Coronary artery (tissue), 2 donors: ENCODE data around the gene RSPH3.
A peak's percentile ranks its signal among the peaks of the same experiment; 100 is the strongest.
"Not testable (repeated sequence)": the region's sequence is repeated elsewhere in the genome, so short reads cannot be mapped to it uniquely, and the experiment has no call there.

Experiments used
- DNase-seq: peaks from one replicate; pipeline ENCODE4 v3.0.0-alpha.2; 2017; ENCODE audit warnings: low spot score
- H3K27ac ChIP-seq, 2 donors: fragments of 200-600 bp; sonication (generic); one replicate each; pipeline ENCODE4 v1.5.1; 2016 to 2019
- H3K4me3 ChIP-seq: fragments of 200-600 bp; sonication (generic); 2 replicates; pipeline ENCODE4 v1.5.1; 2016; ENCODE audit warnings: mild to moderate bottlenecking, moderate library complexity
- TF ChIP-seq, protein P1 (sequence below): fragments of 200-600 bp; sonication (generic); IDR thresholded peaks from one replicate; pipeline ENCODE4 v1.5.1; 2019; ENCODE audit warnings: antibody characterized with exemption

RSPH3 gene

DNA sequence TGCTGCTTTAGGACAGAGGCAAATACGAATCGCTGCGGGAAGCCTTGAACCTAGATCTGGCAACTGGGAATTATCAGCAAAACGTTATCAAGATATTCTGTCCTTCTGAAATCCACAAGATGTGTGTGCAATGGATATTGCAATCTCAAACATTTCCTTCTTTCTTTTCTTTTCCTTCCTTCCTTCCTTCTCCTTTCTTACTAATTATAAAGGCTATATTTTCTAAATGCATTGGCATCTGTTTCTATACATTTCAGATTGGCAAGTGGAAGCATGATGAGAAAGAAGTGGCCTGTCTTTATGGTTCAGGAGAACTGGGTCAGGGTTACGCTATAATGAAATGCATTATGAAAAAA is 42.8 kb upstream of the RSPH3 start:
- no peak for DNase-seq
- peak overlapping the region; percentile 44 for H3K4me3 ChIP-seq
- peak overlapping the region in 1 of 2 donors; percentile 58 for H3K27ac ChIP-seq

GRCh38 chr6:159042003-159042825 is 42.2 kb upstream of the RSPH3 start:
- H3K27ac ChIP-seq: peak overlapping the region in 1 of 2 donors; percentile 58
- no peak for DNase-seq
- TF ChIP-seq, protein P1, sequence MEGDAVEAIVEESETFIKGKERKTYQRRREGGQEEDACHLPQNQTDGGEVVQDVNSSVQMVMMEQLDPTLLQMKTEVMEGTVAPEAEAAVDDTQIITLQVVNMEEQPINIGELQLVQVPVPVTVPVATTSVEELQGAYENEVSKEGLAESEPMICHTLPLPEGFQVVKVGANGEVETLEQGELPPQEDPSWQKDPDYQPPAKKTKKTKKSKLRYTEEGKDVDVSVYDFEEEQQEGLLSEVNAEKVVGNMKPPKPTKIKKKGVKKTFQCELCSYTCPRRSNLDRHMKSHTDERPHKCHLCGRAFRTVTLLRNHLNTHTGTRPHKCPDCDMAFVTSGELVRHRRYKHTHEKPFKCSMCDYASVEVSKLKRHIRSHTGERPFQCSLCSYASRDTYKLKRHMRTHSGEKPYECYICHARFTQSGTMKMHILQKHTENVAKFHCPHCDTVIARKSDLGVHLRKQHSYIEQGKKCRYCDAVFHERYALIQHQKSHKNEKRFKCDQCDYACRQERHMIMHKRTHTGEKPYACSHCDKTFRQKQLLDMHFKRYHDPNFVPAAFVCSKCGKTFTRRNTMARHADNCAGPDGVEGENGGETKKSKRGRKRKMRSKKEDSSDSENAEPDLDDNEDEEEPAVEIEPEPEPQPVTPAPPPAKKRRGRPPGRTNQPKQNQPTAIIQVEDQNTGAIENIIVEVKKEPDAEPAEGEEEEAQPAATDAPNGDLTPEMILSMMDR: peak; percentile 80
- H3K4me3 ChIP-seq: peak overlapping the region; percentile 44

More for the DNA sequence above, 42.8 kb upstream of the RSPH3 start:
- TF ChIP-seq, protein P1: no peak

DNA sequence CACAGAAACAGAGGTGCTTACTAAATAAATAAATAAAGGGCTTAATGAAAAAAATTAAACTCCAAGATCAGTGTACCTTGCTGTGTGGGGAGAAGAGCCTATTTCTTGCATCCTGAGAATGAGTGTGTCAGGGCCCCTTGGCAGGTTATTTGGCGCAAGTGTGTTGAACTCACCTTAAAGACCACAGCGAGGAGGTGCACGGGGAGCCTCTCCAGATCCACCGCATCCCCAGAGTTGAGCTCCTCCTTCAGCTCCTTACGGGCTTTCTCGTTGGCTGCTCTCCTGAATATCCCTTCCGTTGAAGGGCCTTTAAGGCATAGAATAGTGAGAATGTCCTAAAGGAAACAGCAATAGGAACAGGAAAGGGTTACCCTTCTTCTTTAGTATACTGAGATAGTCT is 41.2 kb upstream of the RSPH3 start:
- Histone ChIP-seq H3K4me3 (no peak overlapping the region), H3K27ac (peak overlapping the region in 1 of 2 donors; percentile 58)
- no peak for DNase-seq
- TF ChIP-seq, protein P1: no peak

- Histone ChIP-seq H3K4me3 (no peak overlapping the region), H3K27ac (peak overlapping the region in 1 of 2 donors; percentile 22)
- TF ChIP-seq, protein P1: no peak
- DNase-seq: no peak
Measured at GRCh38 chr6:159039885-159040258, 39.9 kb upstream of the RSPH3 start.

GRCh38 chr6:159038914-159039884 is 39.2 kb upstream of the RSPH3 start:
- Histone ChIP-seq H3K4me3 (no peak overlapping the region), H3K27ac (peak overlapping the region in 1 of 2 donors; percentile 52)
- no peak for DNase-seq
- TF ChIP-seq, protein P1: no peak

- not testable (repeated sequence) for DNase-seq, H3K4me3 ChIP-seq, H3K27ac ChIP-seq
Measured at GRCh38 chr6:159038318-159038717, 38.3 kb upstream of the RSPH3 start.

GRCh38 chr6:159037756-159038290 is 37.8 kb upstream of the RSPH3 start:
- DNase-seq: no peak
- TF ChIP-seq, protein P1: no peak
- H3K4me3 ChIP-seq: no peak overlapping the region
- H3K27ac ChIP-seq: no peak overlapping the region
